ENCODE data around the gene NDUFAF2.

Gene NDUFAF2

DNA sequence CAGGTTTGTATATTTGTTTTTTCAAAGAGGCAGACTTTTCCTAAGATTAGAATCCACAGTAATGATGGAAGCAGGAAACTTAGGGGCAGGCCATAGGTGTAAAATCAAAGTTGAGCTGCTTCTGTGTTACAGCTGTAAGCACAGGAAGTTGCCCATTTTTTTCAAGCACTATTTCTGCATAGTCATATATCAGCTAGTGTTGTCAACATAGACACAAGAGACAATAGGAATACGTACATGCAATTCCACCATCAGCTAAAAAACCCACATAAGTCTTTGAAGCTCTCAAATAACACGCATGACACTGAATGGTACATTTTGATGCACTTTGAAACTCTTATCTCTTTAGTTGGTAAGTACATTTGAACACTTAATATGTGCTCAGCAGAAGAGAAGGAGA is 237.4 kb downstream of the NDUFAF2 start:
- no peak overlapping the region for H2AFZ ChIP-seq (ENCODE audit: low read depth, low read length, severe bottlenecking)
- H3K27ac ChIP-seq (ENCODE audit: low read depth, low read length) = no peak overlapping the region
- no peaks in the 10 kb centered on the region for H4K20me1 ChIP-seq (ENCODE audit: low read depth, low read length)
- H3K27me3 ChIP-seq (ENCODE audit: low read length) = no peaks in the 10 kb centered on the region
- TF ChIP-seq, protein P1, sequence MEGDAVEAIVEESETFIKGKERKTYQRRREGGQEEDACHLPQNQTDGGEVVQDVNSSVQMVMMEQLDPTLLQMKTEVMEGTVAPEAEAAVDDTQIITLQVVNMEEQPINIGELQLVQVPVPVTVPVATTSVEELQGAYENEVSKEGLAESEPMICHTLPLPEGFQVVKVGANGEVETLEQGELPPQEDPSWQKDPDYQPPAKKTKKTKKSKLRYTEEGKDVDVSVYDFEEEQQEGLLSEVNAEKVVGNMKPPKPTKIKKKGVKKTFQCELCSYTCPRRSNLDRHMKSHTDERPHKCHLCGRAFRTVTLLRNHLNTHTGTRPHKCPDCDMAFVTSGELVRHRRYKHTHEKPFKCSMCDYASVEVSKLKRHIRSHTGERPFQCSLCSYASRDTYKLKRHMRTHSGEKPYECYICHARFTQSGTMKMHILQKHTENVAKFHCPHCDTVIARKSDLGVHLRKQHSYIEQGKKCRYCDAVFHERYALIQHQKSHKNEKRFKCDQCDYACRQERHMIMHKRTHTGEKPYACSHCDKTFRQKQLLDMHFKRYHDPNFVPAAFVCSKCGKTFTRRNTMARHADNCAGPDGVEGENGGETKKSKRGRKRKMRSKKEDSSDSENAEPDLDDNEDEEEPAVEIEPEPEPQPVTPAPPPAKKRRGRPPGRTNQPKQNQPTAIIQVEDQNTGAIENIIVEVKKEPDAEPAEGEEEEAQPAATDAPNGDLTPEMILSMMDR (IDR thresholded peaks at IDR 0.05; ENCODE audit: insufficient read depth, low read length, poor library complexity, severe bottlenecking) = no peak
- TF ChIP-seq EZH2phosphoT487 (conservative IDR thresholded peaks at IDR 0.05; ENCODE audit: low read length) = no peak
- H3F3A ChIP-seq (ENCODE audit: insufficient read depth) = no peaks in the 10 kb centered on the region
- H3K9me3 ChIP-seq (ENCODE audit: insufficient read depth, low read length) = no peaks in the 10 kb centered on the region
- no peaks in the 10 kb centered on the region for H3K9me2 ChIP-seq (replicated peaks; ENCODE audit: insufficient read depth, low read length)
- H3K36me3 ChIP-seq (ENCODE audit: low read length) = no peaks in the 10 kb centered on the region
- no peak overlapping the region for H3K4me3 ChIP-seq (ENCODE audit: insufficient read depth, low read length, poor library complexity, severe bottlenecking)
- H3K4me2 ChIP-seq (ENCODE audit: low read depth, low read length, poor library complexity, severe bottlenecking) = no peak overlapping the region
- H3K79me2 ChIP-seq (ENCODE audit: insufficient read depth, low read length) = no peaks in the 10 kb centered on the region
- H3K9ac ChIP-seq (ENCODE audit: low read length) = no peak overlapping the region

DNA sequence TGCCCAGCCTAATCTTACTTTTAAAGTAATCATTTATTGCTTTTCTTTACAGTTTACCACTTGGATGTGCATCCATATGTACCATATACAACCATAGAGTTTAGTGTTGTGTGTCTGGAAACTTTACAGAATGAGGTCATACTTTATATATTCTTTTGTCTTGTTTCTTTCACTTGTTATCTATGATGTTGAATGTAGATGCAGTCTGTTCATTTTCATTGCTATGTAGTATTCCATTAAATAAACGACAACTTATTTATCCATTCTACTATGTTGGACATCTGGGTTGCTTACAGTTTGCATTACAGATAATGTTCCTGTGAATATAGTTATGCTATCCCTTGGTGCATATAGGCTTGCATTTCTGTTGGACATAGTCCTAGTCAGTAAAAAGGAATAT is 238.5 kb downstream of the NDUFAF2 start:
- Histone ChIP-seq H3K79me2 (ENCODE audit: insufficient read depth, low read length) (no peaks in the 10 kb centered on the region), H3K9me3 (ENCODE audit: insufficient read depth, low read length) (no peaks in the 10 kb centered on the region), H3F3A (ENCODE audit: insufficient read depth) (no peaks in the 10 kb centered on the region), H3K9me2 (replicated peaks; ENCODE audit: insufficient read depth, low read length) (no peaks in the 10 kb centered on the region), H3K27me3 (ENCODE audit: low read length) (no peaks in the 10 kb centered on the region), H2AFZ (ENCODE audit: low read depth, low read length, severe bottlenecking) (no peak overlapping the region), H3K27ac (ENCODE audit: low read depth, low read length) (no peak overlapping the region), H3K4me3 (ENCODE audit: insufficient read depth, low read length, poor library complexity, severe bottlenecking) (no peak overlapping the region), H3K9ac (ENCODE audit: low read length) (no peak overlapping the region), H4K20me1 (ENCODE audit: low read depth, low read length) (no peaks in the 10 kb centered on the region), H3K4me2 (ENCODE audit: low read depth, low read length, poor library complexity, severe bottlenecking) (no peak overlapping the region), H3K36me3 (ENCODE audit: low read length) (no peaks in the 10 kb centered on the region)
- TF ChIP-seq EZH2phosphoT487 (conservative IDR thresholded peaks at IDR 0.05; ENCODE audit: low read length) = no peak
- TF ChIP-seq, protein P1 (IDR thresholded peaks at IDR 0.05; ENCODE audit: insufficient read depth, low read length, poor library complexity, severe bottlenecking) = no peak

DNA sequence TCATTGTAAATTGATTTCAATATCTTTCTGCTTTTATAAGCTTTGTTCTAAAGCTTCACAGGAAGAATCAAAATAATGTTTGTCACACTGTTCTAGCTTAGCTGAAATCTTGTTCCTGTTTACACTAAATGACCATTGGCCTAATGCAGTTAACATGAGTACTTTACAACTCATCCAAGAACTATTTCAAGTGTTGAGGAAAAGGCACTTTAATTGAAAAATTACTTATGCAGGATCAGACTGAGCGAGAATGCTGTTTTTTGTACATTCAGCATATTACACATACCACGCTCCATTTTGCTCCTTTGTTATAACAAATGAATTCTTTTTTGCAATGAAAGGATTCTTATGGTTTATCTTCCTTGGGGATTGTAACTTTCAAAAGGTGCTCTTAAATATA is 239.7 kb downstream of the NDUFAF2 start:
- Histone ChIP-seq H3K27me3 (ENCODE audit: low read length) (no peaks in the 10 kb centered on the region), H4K20me1 (ENCODE audit: low read depth, low read length) (no peaks in the 10 kb centered on the region), H3K9me2 (replicated peaks; ENCODE audit: insufficient read depth, low read length) (no peaks in the 10 kb centered on the region), H3K79me2 (ENCODE audit: insufficient read depth, low read length) (no peaks in the 10 kb centered on the region), H3K36me3 (ENCODE audit: low read length) (no peaks in the 10 kb centered on the region), H3F3A (ENCODE audit: insufficient read depth) (no peaks in the 10 kb centered on the region), H2AFZ (ENCODE audit: low read depth, low read length, severe bottlenecking) (no peak overlapping the region), H3K4me3 (ENCODE audit: insufficient read depth, low read length, poor library complexity, severe bottlenecking) (no peak overlapping the region), H3K9me3 (ENCODE audit: insufficient read depth, low read length) (no peaks in the 10 kb centered on the region), H3K4me2 (ENCODE audit: low read depth, low read length, poor library complexity, severe bottlenecking) (no peak overlapping the region), H3K9ac (ENCODE audit: low read length) (no peak overlapping the region), H3K27ac (ENCODE audit: low read depth, low read length) (no peak overlapping the region)
- TF ChIP-seq, protein P1 (IDR thresholded peaks at IDR 0.05; ENCODE audit: insufficient read depth, low read length, poor library complexity, severe bottlenecking) = no peak
- TF ChIP-seq EZH2phosphoT487 (conservative IDR thresholded peaks at IDR 0.05; ENCODE audit: low read length) = no peak

Data from SU-DHL-6 (cell line).